ENCODE results near the gene ANXA9.

ANXA9 gene

GRCh38 chr1:151037032-151037431 lies 54.9 kb downstream of the ANXA9 start:
- Histone ChIP-seq H3K36me3 (replicated peaks; ENCODE audit: low read depth, low read length) (peaks cover 4% of the 10 kb centered on the region), H3K9ac (ENCODE audit: low read length) (no peak overlapping the region), H3K27me3 (ENCODE audit: low read depth, low read length) (no peaks in the 10 kb centered on the region), H3K4me1 (ENCODE audit: low read length) (no peaks in the 10 kb centered on the region), H3K4me3 (ENCODE audit: low read length) (no peak overlapping the region), H3K27ac (ENCODE audit: low read length) (no peak overlapping the region), H4K20me1 (ENCODE audit: insufficient read depth, low read length) (no peaks in the 10 kb centered on the region), H3K9me3 (ENCODE audit: insufficient read depth, low read length) (no peaks in the 10 kb centered on the region), H3K79me2 (ENCODE audit: low read length) (no peaks in the 10 kb centered on the region), H2AFZ (ENCODE audit: low read depth, low read length) (no peak overlapping the region), H3K4me2 (ENCODE audit: low read length) (no peak overlapping the region)
- TF ChIP-seq, protein P1, sequence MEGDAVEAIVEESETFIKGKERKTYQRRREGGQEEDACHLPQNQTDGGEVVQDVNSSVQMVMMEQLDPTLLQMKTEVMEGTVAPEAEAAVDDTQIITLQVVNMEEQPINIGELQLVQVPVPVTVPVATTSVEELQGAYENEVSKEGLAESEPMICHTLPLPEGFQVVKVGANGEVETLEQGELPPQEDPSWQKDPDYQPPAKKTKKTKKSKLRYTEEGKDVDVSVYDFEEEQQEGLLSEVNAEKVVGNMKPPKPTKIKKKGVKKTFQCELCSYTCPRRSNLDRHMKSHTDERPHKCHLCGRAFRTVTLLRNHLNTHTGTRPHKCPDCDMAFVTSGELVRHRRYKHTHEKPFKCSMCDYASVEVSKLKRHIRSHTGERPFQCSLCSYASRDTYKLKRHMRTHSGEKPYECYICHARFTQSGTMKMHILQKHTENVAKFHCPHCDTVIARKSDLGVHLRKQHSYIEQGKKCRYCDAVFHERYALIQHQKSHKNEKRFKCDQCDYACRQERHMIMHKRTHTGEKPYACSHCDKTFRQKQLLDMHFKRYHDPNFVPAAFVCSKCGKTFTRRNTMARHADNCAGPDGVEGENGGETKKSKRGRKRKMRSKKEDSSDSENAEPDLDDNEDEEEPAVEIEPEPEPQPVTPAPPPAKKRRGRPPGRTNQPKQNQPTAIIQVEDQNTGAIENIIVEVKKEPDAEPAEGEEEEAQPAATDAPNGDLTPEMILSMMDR (IDR thresholded peaks at IDR 0.05; ENCODE audit: low read depth, low read length) = no peak
- no peak for TF ChIP-seq EZH2phosphoT487 (IDR thresholded peaks at IDR 0.05; ENCODE audit: low read depth)

DNA sequence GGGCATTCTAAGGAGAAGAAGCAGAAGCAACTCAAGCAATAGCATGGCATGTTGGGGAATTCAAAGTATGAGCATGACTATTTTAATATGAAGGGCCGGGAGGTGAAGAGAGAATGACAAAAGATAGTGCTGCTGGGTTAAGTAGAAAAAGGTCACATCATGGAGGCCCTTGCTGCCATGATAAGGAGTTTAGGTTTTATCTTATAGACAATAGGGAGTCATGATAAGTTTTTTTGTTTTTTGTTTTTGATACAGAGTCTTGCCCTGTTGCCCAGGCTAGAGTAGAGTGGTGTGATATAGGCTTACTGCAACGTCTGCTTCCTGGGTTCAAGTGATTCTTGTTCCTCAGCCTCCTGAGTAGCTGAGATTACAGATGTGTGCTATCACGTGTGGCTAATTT lies 57.4 kb downstream of the ANXA9 start:
- no peak overlapping the region for H3K4me2 ChIP-seq (ENCODE audit: low read length)
- H3K79me2 ChIP-seq (ENCODE audit: low read length) = no peaks in the 10 kb centered on the region
- H3K9ac ChIP-seq (ENCODE audit: low read length) = no peak overlapping the region
- no peaks in the 10 kb centered on the region for H3K4me1 ChIP-seq (ENCODE audit: low read length)
- no peak overlapping the region for H3K4me3 ChIP-seq (ENCODE audit: low read length)
- no peak overlapping the region for H3K27ac ChIP-seq (ENCODE audit: low read length)
- H2AFZ ChIP-seq (ENCODE audit: low read depth, low read length) = no peak overlapping the region
- no peak for TF ChIP-seq EZH2phosphoT487 (IDR thresholded peaks at IDR 0.05; ENCODE audit: low read depth)
- TF ChIP-seq, protein P1 (IDR thresholded peaks at IDR 0.05; ENCODE audit: low read depth, low read length) = no peak
- H4K20me1 ChIP-seq (ENCODE audit: insufficient read depth, low read length) = no peaks in the 10 kb centered on the region
- peaks cover 4% of the 10 kb centered on the region for H3K36me3 ChIP-seq (replicated peaks; ENCODE audit: low read depth, low read length)
- H3K9me3 ChIP-seq (ENCODE audit: insufficient read depth, low read length) = no peaks in the 10 kb centered on the region
- no peaks in the 10 kb centered on the region for H3K27me3 ChIP-seq (ENCODE audit: low read depth, low read length)

GRCh38 chr1:151043163-151043562 lies 61.1 kb downstream of the ANXA9 start:
- no peak overlapping the region for H3K9ac ChIP-seq (ENCODE audit: low read length)
- H2AFZ ChIP-seq (ENCODE audit: low read depth, low read length) = no peak overlapping the region
- TF ChIP-seq EZH2phosphoT487 (IDR thresholded peaks at IDR 0.05; ENCODE audit: low read depth) = no peak
- TF ChIP-seq, protein P1 (IDR thresholded peaks at IDR 0.05; ENCODE audit: low read depth, low read length) = no peak
- peaks cover 10% of the 10 kb centered on the region for H3K4me1 ChIP-seq (ENCODE audit: low read length)
- H3K79me2 ChIP-seq (ENCODE audit: low read length) = no peaks in the 10 kb centered on the region
- H3K4me2 ChIP-seq (ENCODE audit: low read length) = no peak overlapping the region
- no peaks in the 10 kb centered on the region for H4K20me1 ChIP-seq (ENCODE audit: insufficient read depth, low read length)
- no peak overlapping the region for H3K4me3 ChIP-seq (ENCODE audit: low read length)
- H3K36me3 ChIP-seq (replicated peaks; ENCODE audit: low read depth, low read length) = no peaks in the 10 kb centered on the region
- H3K9me3 ChIP-seq (ENCODE audit: insufficient read depth, low read length) = no peaks in the 10 kb centered on the region
- H3K27ac ChIP-seq (ENCODE audit: low read length) = no peak overlapping the region
- H3K27me3 ChIP-seq (ENCODE audit: low read depth, low read length) = no peaks in the 10 kb centered on the region

All from OCI-LY3 (cell line).